Adipose tissue (tissue), 3 donors: ENCODE data around the gene TEX22. TPM values are rescaled to one million over a fixed set of nuclear protein-coding genes. Genes with fewer than 3 reads are reported as not detected.

Source experiments
- H3K27ac ChIP-seq: one replicate; pipeline ENCODE4 v1.5.1; 2013; ENCODE audit warnings: low read depth, low read length
- WGBS, 3 donors: extraction: QIAGEN DNeasy Blood & Tissue Kit; methylation state at CpG; one replicate each; pipeline ENCODE4 v1.1.7; 2013; 5-methylcytosine and 5-hydroxymethylcytosine counted together
- polyA plus RNA-seq, 3 donors: library from polyadenylated mRNA; stranded (reverse); fragments of 200-250 nt; gene quantifications; one replicate each; pipeline ENCODE4 v1.2.3, GENCODE V29; 2013
- donor health status: healthy with polysubstance abuse.
- donor health status: Bipolar disorder and iron deficiency.
- donor health status: healthy.

TEX22 gene
- polyA plus RNA-seq, 3 donors: 0.13 to 0.18 TPM; not detected in 1

GRCh38 chr14:105413544-105413886, 15.2 kb downstream of the TEX22 start:
- 85 to 90% (median 88%) methylated on average over 2 of the region's 2 CpGs for WGBS, 3 donors
- H3K27ac ChIP-seq: no peak overlapping the region

DNA sequence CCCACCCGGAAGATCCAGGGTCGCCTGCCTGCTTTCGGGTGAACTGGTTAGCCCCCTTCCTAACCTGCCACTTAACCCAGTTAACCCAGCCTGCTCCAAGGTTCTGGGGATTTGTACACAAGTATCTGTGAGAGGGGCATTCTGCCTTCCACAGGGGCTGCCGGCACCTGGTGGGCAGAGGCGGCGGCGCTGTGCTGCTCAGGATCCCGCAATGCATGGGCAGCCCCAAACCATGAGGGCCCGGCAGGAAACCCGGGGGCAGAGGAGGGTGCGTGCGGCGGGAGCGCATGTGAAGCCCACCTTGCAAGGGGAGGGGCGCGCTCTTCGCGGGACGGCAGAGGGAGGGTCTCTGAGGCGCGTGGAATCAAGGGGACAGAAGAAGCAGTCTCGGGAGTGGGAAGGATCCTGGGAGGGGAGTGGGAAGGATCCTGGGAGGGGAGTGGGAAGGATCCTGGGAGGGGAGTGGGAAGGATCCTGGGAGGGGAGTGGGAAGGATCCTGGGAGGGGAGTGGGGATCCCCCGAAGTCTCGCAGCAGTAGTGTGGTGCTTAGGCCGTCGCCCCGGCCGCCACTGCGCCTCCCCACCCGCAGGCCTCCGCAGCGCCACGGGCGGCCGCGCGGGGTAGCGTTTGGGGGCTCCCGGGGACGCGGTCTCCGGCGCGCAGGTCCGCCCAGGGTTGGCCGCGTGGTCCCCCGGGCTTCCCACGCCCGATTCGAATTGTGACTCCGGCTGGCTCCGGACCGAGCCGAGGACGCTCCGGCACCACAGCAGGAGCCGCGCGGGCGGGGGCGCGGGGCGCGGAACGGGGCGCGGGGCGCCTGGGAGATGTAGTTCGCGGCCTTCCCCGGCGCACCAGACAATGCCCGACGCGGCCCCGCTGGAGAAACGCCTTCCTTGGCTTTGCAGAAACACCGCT, 16.4 kb downstream of the TEX22 start:
- H3K27ac ChIP-seq: no peak overlapping the region

GRCh38 chr14:105415481-105416428, 17.4 kb downstream of the TEX22 start:
- no peak overlapping the region for H3K27ac ChIP-seq
- 91 to 95% (median 93%) methylated on average over 25 of the region's 25 CpGs for WGBS, 3 donors

More for the DNA sequence above, 16.4 kb downstream of the TEX22 start:
- 10 to 16% (median 12%) methylated on average over 57 to 79 of the region's 79 CpGs for WGBS, 3 donors

DNA sequence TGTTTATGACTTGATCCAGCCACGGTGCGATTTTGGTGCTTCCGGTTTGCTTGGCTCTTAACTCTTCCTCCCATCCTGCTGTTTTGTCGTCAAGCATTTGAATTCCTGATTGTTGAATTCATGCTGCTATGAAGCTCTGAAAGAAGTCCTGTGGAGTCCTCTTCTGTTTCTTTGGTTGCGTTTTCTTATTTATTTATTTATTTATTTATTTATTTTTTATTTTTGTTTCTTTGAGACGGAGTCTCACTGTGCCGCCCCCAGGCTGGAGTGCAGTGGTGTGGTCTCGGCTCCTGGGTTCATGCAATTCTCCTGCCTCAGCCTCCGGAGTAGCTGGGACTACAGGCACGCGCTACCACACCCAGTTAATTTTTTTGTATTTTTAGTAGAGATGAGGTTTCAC, 18.3 kb downstream of the TEX22 start:
- H3K27ac ChIP-seq: no peak overlapping the region
- WGBS, 3 donors: 92 to 97% (median 96%) methylated on average over 11 of the region's 11 CpGs

- 86 to 95% (median 90%) methylated on average over 3 of the region's 3 CpGs for WGBS, 3 donors
- H3K27ac ChIP-seq: no peak overlapping the region
These were observed 19.4 kb downstream of the TEX22 start for GRCh38 chr14:105417690-105418121.

GRCh38 chr14:105418269-105419194, 20.2 kb downstream of the TEX22 start:
- WGBS, 3 donors: 65 to 78% (median 76%) methylated on average over 18 to 19 of the region's 19 CpGs
- no peak overlapping the region for H3K27ac ChIP-seq

DNA sequence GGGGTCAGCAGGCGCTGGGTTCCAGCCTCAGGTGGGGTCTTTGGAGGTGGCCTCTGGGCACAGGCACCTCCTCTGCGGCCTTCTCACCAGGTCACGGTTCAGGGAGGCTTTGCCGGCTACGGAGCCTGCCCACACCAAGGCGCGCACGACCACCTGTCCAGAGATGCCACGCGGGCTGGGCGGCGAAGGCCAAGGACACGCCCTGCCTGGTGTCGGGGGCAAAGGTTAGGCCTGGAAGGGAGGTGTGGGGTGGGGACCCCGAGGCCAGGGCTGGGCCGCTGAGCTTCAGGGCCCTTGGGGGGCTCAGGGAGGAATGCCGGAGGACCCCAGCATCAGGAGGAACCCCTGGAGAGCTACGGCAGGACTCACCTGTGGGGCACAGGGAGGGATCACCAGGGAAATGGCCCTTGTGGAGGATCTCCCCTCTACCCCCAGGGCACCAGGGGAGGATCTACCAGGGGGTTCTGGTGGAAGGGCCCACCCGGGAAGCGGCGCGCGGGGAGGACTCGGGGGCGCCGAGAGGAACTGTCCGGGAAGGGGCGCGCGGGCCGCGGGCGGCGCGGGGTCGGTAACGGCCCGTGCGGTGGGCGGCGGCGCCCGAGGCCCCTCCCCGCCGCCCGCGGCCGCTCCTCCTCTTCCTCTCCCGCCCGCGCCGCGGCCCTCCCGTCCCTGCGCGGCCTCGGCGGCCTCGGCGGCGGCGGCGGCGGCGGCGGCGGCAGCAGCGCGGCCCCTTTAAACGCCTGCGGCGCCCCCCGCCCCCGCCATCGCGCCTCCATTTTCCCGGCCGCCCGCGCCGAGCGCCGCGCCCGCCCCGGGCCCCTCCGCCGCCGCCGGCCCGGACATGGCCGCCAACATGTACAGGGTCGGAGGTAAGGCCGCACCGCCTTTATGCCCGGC, 21.1 kb downstream of the TEX22 start, which contains the start of gene MTA1:
Gene MTA1, plus strand, starts transcription at position 633 of the 897 bp plus-strand sequence. Its CDS starts 209 bp downstream, at position 842.
- WGBS, 3 donors: 4 to 9% (median 4%) methylated on average over 38 to 86 of the region's 96 CpGs
- H3K27ac ChIP-seq: no peak within 1 kb of the TSS

DNA sequence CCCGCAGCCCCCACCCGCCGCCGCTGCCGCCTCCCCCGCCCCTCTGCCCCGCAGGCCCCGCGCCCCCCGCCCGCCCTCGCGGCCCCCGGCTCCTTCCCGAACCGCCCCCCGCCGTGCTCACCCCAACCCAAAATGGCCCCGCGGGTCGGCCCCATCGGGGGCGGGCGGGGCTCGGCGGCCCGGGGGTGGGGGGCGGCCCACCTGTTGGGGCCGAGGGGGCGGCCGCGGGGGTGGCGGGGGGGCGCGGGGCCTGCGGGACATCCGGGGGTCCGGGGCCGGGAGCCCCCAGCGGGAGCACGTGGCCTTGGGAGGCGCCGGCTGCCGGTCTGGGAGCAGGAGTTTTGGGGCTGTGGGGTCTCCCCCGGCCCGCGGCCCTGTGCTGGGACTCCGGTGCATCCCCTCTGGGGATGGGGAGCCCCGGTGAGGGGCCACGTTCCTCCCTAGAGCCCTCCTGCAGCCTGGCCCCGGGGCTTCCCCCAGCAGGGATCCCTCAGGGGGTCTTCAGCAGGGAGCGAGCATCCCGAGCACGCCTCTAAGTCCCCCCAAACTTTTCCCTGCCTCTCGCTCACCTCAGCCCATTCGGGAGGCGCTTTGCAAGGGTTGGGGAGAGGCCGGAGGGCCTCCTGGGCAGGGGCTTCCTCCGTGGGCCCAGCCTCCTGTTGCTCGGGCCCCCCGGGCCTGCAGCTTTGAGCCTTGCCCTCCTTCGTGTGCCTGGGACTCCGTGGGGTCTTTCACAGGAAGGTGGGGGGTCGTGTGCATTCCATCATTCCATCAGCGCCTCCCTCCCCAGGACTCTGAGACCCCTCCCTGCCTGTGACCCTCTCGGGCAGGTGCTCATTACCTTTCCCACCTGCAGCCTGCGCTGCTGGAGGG, 22.0 kb downstream of the TEX22 start:
- H3K27ac ChIP-seq: no peak overlapping the region
- WGBS, 3 donors: 3% methylated on average over 31 to 67 of the region's 67 CpGs

- 45 to 53% (median 46%) methylated on average over 23 of the region's 23 CpGs for WGBS, 3 donors
- H3K27ac ChIP-seq: no peak overlapping the region
These were observed 22.8 kb downstream of the TEX22 start for GRCh38 chr14:105420974-105421674.

DNA sequence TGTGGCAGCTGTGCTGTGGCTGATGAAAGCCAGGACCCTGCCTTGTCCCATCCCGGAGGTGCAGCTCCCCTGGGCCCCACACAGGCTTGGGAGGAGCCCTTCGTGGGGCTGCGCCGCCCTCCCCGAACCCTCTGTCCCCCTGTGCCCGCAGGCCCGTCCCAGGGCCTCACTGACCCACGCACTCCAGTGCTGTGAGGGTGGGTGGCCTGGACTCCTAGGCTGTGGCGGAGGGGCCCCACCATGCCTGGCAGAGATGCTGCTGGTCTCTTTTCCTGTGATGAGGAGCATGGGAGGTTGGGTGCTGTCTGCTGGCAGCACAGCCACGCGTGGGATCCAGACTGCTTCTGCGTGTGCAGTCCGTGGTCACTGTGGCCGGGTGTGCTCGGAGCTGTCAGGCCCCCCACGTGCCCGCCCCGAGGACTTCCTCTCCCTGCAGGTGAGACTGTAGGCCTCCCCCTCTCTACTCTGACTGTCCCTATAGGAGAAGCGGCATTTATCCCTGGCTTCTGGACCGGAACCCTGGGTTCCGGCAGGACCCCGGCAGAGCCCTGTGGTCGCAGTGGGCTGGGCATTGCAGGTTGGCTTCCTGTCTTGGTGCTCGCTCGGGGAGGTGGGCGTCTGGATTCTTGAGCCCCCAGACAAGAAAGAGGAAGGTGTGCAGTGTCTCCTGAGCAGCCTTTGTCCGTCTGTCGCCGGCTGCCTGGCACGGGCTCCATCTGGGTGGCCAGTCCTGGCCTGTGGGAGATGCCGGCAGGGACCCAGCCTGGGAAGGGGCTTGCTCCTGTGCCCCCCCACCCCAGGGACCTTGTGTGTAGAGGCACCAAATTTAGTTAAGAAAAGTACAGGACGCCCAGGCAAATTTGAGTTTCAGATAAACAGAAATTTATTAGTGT, 23.6 kb downstream of the TEX22 start:
- H3K27ac ChIP-seq: no peak overlapping the region
- WGBS, 3 donors: 57 to 76% (median 57%) methylated on average over 31 to 32 of the region's 32 CpGs

DNA sequence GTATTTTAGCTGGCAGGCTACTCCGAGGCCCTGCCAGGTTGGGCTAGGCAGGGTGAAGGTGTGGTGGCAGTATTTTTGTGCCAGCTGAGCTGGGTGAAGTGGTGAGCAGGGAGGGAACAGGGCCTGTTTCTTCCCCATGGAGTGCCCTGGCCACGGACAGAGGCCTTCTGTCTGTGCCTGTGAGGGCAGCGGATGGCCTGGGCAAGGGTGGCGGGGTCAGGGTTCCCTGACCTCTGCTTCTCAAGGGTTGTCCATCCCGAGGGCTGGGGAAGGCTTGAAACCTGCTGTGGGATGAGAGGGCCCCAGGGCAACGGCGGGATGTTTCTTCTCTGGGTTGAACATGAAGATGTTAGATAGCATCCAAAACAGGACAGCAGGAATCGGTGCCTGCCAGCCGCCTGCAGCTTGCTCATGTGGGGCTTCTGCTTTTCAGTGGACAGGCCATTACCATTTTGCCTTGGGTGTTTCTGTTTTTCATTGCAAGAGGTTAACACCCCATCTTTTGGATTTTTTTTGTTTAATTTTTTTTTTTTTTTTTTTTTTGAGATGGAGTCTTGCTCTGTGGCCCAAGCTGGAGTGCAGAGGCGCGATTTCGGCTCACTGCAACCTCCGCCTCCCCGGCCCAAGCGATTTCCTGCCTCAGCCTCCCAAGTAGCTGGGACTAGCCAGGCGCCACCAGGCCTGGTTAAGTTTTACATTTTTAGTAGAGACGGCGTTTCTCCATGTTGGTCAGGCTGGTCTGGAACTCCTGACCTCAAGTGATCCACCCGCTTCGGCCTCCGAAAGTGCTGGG, 24.6 kb downstream of the TEX22 start:
- 79 to 84% (median 82%) methylated on average over 21 of the region's 21 CpGs for WGBS, 3 donors
- no peak overlapping the region for H3K27ac ChIP-seq

DNA sequence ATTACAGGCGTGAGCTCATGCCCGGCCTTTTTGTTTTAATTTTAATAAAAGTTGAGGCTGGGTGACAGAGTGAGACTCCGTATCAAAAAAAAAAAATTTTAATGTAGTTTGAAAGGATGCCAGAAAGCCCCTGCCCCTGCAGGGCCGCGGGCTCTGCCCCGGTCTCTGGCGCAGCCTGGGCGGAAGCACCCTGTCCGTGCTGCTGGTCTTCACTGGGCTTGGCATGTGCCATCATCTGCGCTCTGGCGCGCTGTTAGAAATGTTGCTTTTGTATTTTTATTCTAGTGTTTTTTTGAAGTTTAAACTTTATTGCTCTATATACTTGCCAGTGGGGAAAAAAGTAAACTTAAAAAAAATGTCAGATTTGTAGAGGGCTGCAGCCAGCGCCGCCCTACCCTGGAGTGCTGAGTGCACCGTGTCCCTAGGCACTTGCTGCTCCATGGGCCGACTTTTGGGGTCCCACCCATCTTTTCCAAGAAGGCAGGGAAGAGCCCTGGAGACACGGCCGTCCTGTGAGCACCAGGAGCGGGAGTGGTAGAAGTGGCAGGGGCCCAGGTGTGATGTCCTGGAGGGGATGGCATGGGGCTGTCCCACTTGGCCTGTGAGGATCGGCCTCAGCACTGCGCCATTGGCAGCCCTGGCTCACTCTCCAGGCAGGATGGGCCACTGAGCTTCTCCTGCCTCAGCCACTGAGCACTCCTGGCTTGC, 25.3 kb downstream of the TEX22 start:
- WGBS, 3 donors: 94 to 96% (median 96%) methylated on average over 21 of the region's 21 CpGs
- no peak overlapping the region for H3K27ac ChIP-seq

- H3K27ac ChIP-seq: no peak overlapping the region
- WGBS, 3 donors: 94 to 95% (median 94%) methylated on average over 12 of the region's 12 CpGs
These were observed 26.5 kb downstream of the TEX22 start for GRCh38 chr14:105424861-105425260.
